GM18858 (cell line): ENCODE results near the gene TDRD7.
"Not testable (repeated sequence)": the region's sequence is repeated elsewhere in the genome, so short reads cannot be mapped to it uniquely, and the experiment has no call there.

Source experiments
- ATAC-seq: cut with Tn5 transposase; IDR thresholded peaks from one replicate; pipeline ENCODE4 v1.9.1; 2021; ENCODE audit not compliant: unreplicated experiment

The TDRD7 gene

GRCh38 chr9:97425973-97426336 is 14.1 kb downstream of the TDRD7 start:
- no peak for ATAC-seq

GRCh38 chr9:97427885-97428284 is 16.0 kb downstream of the TDRD7 start:
- ATAC-seq = no peak

- no peak for ATAC-seq
These were observed 18.6 kb downstream of the TDRD7 start for GRCh38 chr9:97430316-97431043.

- ATAC-seq = no peak
These were observed 19.1 kb downstream of the TDRD7 start for GRCh38 chr9:97431044-97431441.

- no peak for ATAC-seq
These were observed 19.8 kb downstream of the TDRD7 start for GRCh38 chr9:97431549-97432143.

GRCh38 chr9:97437051-97437600 is 25.2 kb downstream of the TDRD7 start:
- ATAC-seq = no peak

- no peak for ATAC-seq
These were observed 26.4 kb downstream of the TDRD7 start for GRCh38 chr9:97438257-97438656.

GRCh38 chr9:97438666-97439065 is 26.8 kb downstream of the TDRD7 start:
- ATAC-seq = no peak

GRCh38 chr9:97440160-97440559 is 28.3 kb downstream of the TDRD7 start:
- no peak for ATAC-seq

GRCh38 chr9:97441729-97442128 is 29.8 kb downstream of the TDRD7 start:
- no peak for ATAC-seq

- ATAC-seq = no peak
These were observed 33.3 kb downstream of the TDRD7 start for GRCh38 chr9:97445119-97445701.

GRCh38 chr9:97447001-97447400 is 35.1 kb downstream of the TDRD7 start:
- ATAC-seq = no peak

- ATAC-seq = not testable (repeated sequence)
These were observed 41.7 kb downstream of the TDRD7 start for GRCh38 chr9:97453573-97453972.

GRCh38 chr9:97456841-97457240 is 44.9 kb downstream of the TDRD7 start:
- not testable (repeated sequence) for ATAC-seq

GRCh38 chr9:97459326-97459725 is 47.4 kb downstream of the TDRD7 start:
- ATAC-seq = no peak

GRCh38 chr9:97462159-97462558 is 50.3 kb downstream of the TDRD7 start:
- ATAC-seq = no peak

GRCh38 chr9:97462914-97463313 is 51.0 kb downstream of the TDRD7 start:
- no peak for ATAC-seq

- peak; percentile 64 for ATAC-seq
These were observed 57.0 kb downstream of the TDRD7 start for GRCh38 chr9:97468658-97469448.

- no peak for ATAC-seq
These were observed 58.2 kb downstream of the TDRD7 start for GRCh38 chr9:97470076-97470475.

- no peak for ATAC-seq
These were observed 61.8 kb downstream of the TDRD7 start for GRCh38 chr9:97473717-97474116.

GRCh38 chr9:97474372-97474925 is 62.6 kb downstream of the TDRD7 start:
- no peak for ATAC-seq
